ENCODE results near the gene GNPAT.

GRCh38 chr1:231317306-231318014 is 76.4 kb downstream of the GNPAT start:
- TF ChIP-seq, protein P1, sequence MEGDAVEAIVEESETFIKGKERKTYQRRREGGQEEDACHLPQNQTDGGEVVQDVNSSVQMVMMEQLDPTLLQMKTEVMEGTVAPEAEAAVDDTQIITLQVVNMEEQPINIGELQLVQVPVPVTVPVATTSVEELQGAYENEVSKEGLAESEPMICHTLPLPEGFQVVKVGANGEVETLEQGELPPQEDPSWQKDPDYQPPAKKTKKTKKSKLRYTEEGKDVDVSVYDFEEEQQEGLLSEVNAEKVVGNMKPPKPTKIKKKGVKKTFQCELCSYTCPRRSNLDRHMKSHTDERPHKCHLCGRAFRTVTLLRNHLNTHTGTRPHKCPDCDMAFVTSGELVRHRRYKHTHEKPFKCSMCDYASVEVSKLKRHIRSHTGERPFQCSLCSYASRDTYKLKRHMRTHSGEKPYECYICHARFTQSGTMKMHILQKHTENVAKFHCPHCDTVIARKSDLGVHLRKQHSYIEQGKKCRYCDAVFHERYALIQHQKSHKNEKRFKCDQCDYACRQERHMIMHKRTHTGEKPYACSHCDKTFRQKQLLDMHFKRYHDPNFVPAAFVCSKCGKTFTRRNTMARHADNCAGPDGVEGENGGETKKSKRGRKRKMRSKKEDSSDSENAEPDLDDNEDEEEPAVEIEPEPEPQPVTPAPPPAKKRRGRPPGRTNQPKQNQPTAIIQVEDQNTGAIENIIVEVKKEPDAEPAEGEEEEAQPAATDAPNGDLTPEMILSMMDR (IDR thresholded peaks at IDR 0.05; ENCODE audit: insufficient read depth, low read depth, low read length): no peak
- no peak for TF ChIP-seq EZH2 (IDR thresholded peaks at IDR 0.05; ENCODE audit: insufficient read depth, low read length)
